GM12875 (cell line): ENCODE data around the gene FADS2.

Experiments
- H3K4me3 ChIP-seq: one replicate; pipeline ENCODE4 v1.5.1; 2011; ENCODE audit warnings: low read depth, low read length, control low read depth
- CTCF ChIP-seq: IDR thresholded peaks from 2 replicates; pipeline ENCODE4 v1.5.1; 2011; ENCODE audit warnings: low read depth, mild to moderate bottlenecking, control low read depth, inconsistent platforms, low read length, moderate library complexity, borderline replicate concordance; ENCODE audit not compliant: insufficient read depth

FADS2 gene

DNA sequence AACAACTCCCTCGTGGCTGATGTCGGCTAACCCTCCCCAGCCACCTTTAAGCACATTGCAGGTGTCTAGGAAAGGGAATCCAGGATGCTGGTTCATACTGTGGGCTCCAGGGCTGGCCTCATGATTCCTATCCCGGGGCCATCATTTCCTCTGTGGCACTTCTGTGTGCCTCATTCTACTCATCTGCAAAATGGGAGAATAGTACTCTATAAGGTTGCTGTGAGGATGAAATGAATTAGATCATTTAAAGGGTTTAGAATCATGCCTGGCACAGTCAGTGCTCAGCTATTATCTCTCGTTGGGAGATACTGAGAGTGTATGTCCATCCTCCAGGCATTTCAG lies 67.6 kb downstream of the FADS2 start:
- no peak for TF ChIP-seq CTCF
- no peak overlapping the region for H3K4me3 ChIP-seq

DNA sequence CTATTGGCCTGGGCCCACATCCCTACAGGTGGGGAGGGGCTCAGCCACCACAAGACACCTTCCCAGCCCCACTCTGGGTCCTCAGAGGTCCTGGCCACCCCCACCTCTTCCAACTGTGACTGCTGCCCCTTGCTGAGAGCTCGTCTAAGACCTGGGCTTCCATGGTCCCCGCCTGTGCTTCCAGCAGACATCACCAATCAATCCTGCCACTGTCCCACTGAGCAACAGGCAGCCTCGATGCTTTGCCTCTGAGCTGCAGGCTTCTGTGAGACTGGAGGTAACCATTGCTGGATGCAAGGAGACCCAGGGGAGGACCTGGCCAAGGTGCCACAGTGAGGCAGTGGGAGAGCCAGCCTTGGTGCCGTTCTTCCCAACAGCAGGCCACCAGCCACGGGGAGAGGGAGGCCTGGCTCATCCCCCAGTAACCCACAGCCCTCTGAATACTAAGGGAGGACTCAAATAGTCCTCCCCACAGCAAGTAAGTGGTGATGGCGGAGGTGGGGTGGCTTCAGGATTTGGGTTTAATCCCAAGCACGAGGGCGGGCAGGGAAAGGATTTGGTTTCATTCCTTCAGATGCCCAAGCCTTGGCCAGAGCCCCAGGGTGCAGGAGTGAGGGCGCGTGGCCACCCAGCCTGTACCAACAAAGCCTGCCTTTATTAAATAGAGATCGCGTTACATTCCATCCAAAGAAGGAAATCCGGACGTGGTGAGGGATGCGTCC lies 68.7 kb downstream of the FADS2 start:
- H3K4me3 ChIP-seq: no peak overlapping the region
- no peak for TF ChIP-seq CTCF

GRCh38 chr11:61897387-61898246 lies 69.5 kb downstream of the FADS2 start:
- H3K4me3 ChIP-seq: no peak overlapping the region
- peak; percentile 94 for TF ChIP-seq CTCF

DNA sequence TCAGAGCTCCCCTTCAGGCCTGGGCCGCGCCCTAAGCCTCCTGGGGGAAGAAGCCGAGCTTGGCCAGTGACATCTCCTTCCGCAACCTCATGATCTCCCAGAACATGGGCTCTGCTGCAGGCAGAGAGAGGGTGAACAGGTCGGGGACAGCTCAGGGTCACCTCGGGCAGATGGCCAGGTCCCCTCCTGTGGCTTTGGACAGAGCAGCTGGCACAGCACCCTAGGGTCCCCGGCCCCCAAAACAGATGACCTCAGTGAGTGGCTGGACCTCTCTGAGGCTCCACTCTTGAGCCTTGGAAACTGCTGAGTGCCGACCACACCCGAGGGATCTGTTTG lies 70.1 kb downstream of the FADS2 start:
- TF ChIP-seq CTCF: no peak
- no peak overlapping the region for H3K4me3 ChIP-seq

DNA sequence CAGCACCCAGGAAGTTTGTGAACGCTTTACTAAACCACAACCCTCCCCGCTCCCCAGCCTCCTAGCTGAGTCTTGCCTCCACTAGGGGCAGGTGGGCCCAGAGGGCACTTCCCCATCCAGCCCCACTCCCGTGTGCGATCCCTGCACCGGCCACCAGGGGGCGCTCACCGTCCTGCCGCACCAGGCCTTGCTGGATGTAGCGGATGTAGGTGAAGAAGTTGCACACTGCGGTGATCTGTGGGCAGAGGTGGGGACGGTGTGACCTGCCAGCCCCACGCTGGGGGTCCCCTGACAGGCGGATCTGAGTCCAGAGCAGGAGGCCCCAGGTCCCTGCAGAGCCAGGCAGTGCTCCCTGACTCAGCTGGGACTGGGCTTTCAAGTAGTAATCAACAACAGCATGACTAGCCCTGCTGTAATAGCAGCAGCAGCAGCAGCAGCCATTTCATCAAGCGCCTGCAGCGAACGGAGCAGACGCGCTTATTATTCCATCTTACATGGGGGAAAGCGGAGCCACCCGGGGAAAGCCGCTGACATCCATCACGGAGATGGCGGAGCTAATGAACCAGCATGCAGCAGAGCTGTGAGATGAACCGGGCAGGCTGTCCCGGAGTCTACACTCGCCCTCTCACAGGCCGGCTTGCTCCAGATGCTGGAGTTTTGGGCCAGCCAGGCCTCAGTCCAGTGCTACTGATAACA lies 71.2 kb downstream of the FADS2 start:
- TF ChIP-seq CTCF: peak; percentile 100
- no peak overlapping the region for H3K4me3 ChIP-seq

GRCh38 chr11:61900251-61900650 lies 72.2 kb downstream of the FADS2 start:
- no peak for TF ChIP-seq CTCF
- H3K4me3 ChIP-seq: no peak overlapping the region
